LNCAP (cell line): Measurements from ENCODE around the gene RBFOX1.

Experiments
- CTCF ChIP-seq: fragments of 450-650 bp; IDR thresholded peaks from 2 replicates; pipeline ENCODE4 v1.5.1; 2017; ENCODE audit warnings: mild to moderate bottlenecking

The RBFOX1 gene

GRCh38 chr16:7503666-7504065 lies 171.0 kb downstream of the RBFOX1 start:
- TF ChIP-seq CTCF: no peak

- TF ChIP-seq CTCF: no peak
Measured at GRCh38 chr16:7504844-7505243, 172.2 kb downstream of the RBFOX1 start.

GRCh38 chr16:7505495-7505894 lies 172.8 kb downstream of the RBFOX1 start:
- no peak for TF ChIP-seq CTCF

- TF ChIP-seq CTCF: no peak
Measured at GRCh38 chr16:7506363-7506762, 173.7 kb downstream of the RBFOX1 start.

- TF ChIP-seq CTCF: no peak
Measured at GRCh38 chr16:7508656-7509055, 176.0 kb downstream of the RBFOX1 start.

- TF ChIP-seq CTCF: no peak
Measured at GRCh38 chr16:7509963-7510601, 177.4 kb downstream of the RBFOX1 start.

- TF ChIP-seq CTCF: no peak
Measured at GRCh38 chr16:7511549-7512260, 179.1 kb downstream of the RBFOX1 start.

- TF ChIP-seq CTCF: no peak
Measured at GRCh38 chr16:7512503-7512902, 179.9 kb downstream of the RBFOX1 start.
